ENCODE data around the gene ERBB4. TPM values are rescaled to one million over a fixed set of nuclear protein-coding genes. Genes with fewer than 3 reads are reported as not detected.

Gene ERBB4
- total and polyA plus RNA-seq, 2 of the 8 experiments (the other 6 are each of a cell fraction or from before 2014, with no cell fraction given) = 0.34 to 1.3 TPM

- Histone ChIP-seq H2BK15ac (ENCODE audit: low read length) (no peak overlapping the region), H4K91ac (replicated peaks; ENCODE audit: insufficient read length, low read length) (no peak overlapping the region), H3K79me2 (ENCODE audit: control insufficient read depth in 1 of 2, insufficient read depth in 2 of 2, low read length in 2 of 2) (no peaks in the 10 kb centered on the region), H3K36me3 (ENCODE audit: control insufficient read depth in 2 of 4, insufficient read depth in 4 of 4, low read length in 3 of 4) (no peaks in the 10 kb centered on the region), H3K23ac (ENCODE audit: insufficient read length) (no peak overlapping the region), H2BK20ac (ENCODE audit: low read length) (no peak overlapping the region), H3K9me3 (ENCODE audit: insufficient read depth in 2 of 2, low read depth in 1 of 2, low read length in 1 of 2) (no peaks in the 10 kb centered on the region), H3K56ac (replicated peaks; ENCODE audit: insufficient read length, low read depth, low read length) (no peak overlapping the region), H3K27me3 (replicated peaks in 1 of 4; ENCODE audit: control insufficient read depth in 3 of 4, extremely low read depth in 1 of 4, insufficient read depth in 3 of 4, low read length in 3 of 4) (no peaks in the 10 kb centered on the region), H3K4me1 (replicated peaks in 1 of 4; ENCODE audit: control insufficient read depth in 3 of 4, insufficient read depth in 4 of 4, low read length in 3 of 4) (peaks cover 0 to 3% (median 0%) of the 10 kb centered on the region in 4 experiments; a peak in 3 of 7 replicates), H3K4me3 (ENCODE audit: extremely low read depth in 1 of 4, insufficient read depth in 2 of 4, low read depth in 3 of 4, low read length in 4 of 4) (no peak overlapping the region), H2BK5ac (ENCODE audit: low read depth, low read length) (no peak overlapping the region), H2BK12ac (ENCODE audit: low read depth, low read length) (no peak overlapping the region), H4K8ac (ENCODE audit: extremely low read depth, insufficient read depth, low read length) (no peak overlapping the region), H4K20me1 (replicated peaks in 1 of 2; ENCODE audit: control insufficient read depth in 1 of 2, insufficient read depth in 2 of 2, low read length in 2 of 2) (no peaks in the 10 kb centered on the region), H3K4ac (replicated peaks; ENCODE audit: insufficient read length, low read depth, low read length) (no peak overlapping the region), H3K79me1 (ENCODE audit: low read depth, low read length) (no peaks in the 10 kb centered on the region), H2AFZ (ENCODE audit: low read length) (0 out of 2 replicates have a peak overlapping the region, but pooled peaks have one; percentile 3), H4K5ac (ENCODE audit: insufficient read length, low read depth, low read length) (no peak overlapping the region), H2AK5ac (ENCODE audit: low read depth, low read length) (no peak overlapping the region), H3K23me2 (ENCODE audit: low read depth, low read length) (no peaks in the 10 kb centered on the region), H3K27ac (ENCODE audit: low read depth, low read length) (no peak overlapping the region), H2BK120ac (replicated peaks; ENCODE audit: low read depth, low read length) (no peak overlapping the region), H3K18ac (ENCODE audit: extremely low read depth, low read length) (no peak overlapping the region), H3K4me2 (ENCODE audit: insufficient read depth in 1 of 2, low read depth in 2 of 2, low read length in 2 of 2) (no peak overlapping the region), H3K14ac (ENCODE audit: insufficient read length) (no peak overlapping the region), H3K9ac (replicated peaks in 1 of 4; ENCODE audit: extremely low read depth in 1 of 4, low read depth in 3 of 4, low read length in 3 of 4) (no peak overlapping the region)
- DNase-seq (ENCODE audit: low read depth in 1 of 2, low spot score in 2 of 2) (no peak), FAIRE-seq (no peak)
- CTCF ChIA-PET (ENCODE audit: partially characterized antibody) = no interaction called here
- 91% methylated on average over 6 of the region's 6 CpGs; no CpG with 5 or more reads in 1 of the 2 experiments for WGBS, 2 experiments (ENCODE audit: extremely low coverage in 1 of 2, insufficient coverage in 1 of 2, insufficient read length in 1 of 2, insufficient replicate concordance in 2 of 2, low coverage in 1 of 2, low lambda C conversion rate in 2 of 2, missing lambda C conversion rate in 1 of 2)
- POLR2A ChIA-PET (ENCODE audit: partially characterized antibody) = no interaction called here
- no peak for TF ChIP-seq POLR2AphosphoS5 (IDR thresholded peaks at IDR 0.05; ENCODE audit: low read depth, low read length)
- peak; percentile 38; the same call in 1 of the 2 replicates for TF ChIP-seq CEBPB (IDR thresholded peaks at IDR 0.05; ENCODE audit: low read depth, low read length)
These were observed 1150.9 kb downstream of the ERBB4 start for GRCh38 chr2:211387734-211388133.
